ENCODE results near the gene FNDC3B. TPM values are rescaled to one million over a fixed set of nuclear protein-coding genes. Genes with fewer than 3 reads are reported as not detected.
"Not testable (repeated sequence)": the region's sequence is repeated elsewhere in the genome, so short reads cannot be mapped to it uniquely, and the experiment has no call there.

Gene FNDC3B
- 60.6 and 64.6 TPM in 2 replicates for total RNA-seq (2014; rRNA removed; shearing (Covaris generic))

GRCh38 chr3:172039436-172040077 is at the start of gene FNDC3B:
FNDC3B (plus strand) TSS chr3:172039578; CDS start chr3:172112480, 72,902 bp downstream.
- DNase-seq (ENCODE audit: low read depth): peak; percentile 97

GRCh38 chr3:171990239-171990638 is 49.1 kb upstream of the FNDC3B start:
- DNase-seq (ENCODE audit: low read depth): not testable (repeated sequence)

- DNase-seq (ENCODE audit: low read depth): no peak
These were observed 48.2 kb upstream of the FNDC3B start for GRCh38 chr3:171991166-171991565.

GRCh38 chr3:171994646-171995428 is 44.5 kb upstream of the FNDC3B start:
- peak; percentile 77 for DNase-seq (ENCODE audit: low read depth)

GRCh38 chr3:171995486-171995885 is 43.9 kb upstream of the FNDC3B start:
- DNase-seq (ENCODE audit: low read depth): no peak

GRCh38 chr3:171996178-171996817 is 43.1 kb upstream of the FNDC3B start:
- no peak for DNase-seq (ENCODE audit: low read depth)

- not testable (repeated sequence) for DNase-seq (ENCODE audit: low read depth)
These were observed 40.6 kb upstream of the FNDC3B start for GRCh38 chr3:171998731-171999130.

- not testable (repeated sequence) for DNase-seq (ENCODE audit: low read depth)
These were observed 37.8 kb upstream of the FNDC3B start for GRCh38 chr3:172001616-172002015.

GRCh38 chr3:172002512-172003078 is 36.8 kb upstream of the FNDC3B start:
- no peak for DNase-seq (ENCODE audit: low read depth)

GRCh38 chr3:172003146-172003545 is 36.2 kb upstream of the FNDC3B start:
- no peak for DNase-seq (ENCODE audit: low read depth)

- no peak for DNase-seq (ENCODE audit: low read depth)
These were observed 32.4 kb upstream of the FNDC3B start for GRCh38 chr3:172007065-172007370.

- no peak for DNase-seq (ENCODE audit: low read depth)
These were observed 29.6 kb upstream of the FNDC3B start for GRCh38 chr3:172009803-172010202.

- no peak for DNase-seq (ENCODE audit: low read depth)
These were observed 26.6 kb upstream of the FNDC3B start for GRCh38 chr3:172012775-172013174.

- DNase-seq (ENCODE audit: low read depth): no peak
These were observed 25.2 kb upstream of the FNDC3B start for GRCh38 chr3:172014145-172014544.

- DNase-seq (ENCODE audit: low read depth): no peak
These were observed 21.0 kb upstream of the FNDC3B start for GRCh38 chr3:172018364-172018763.

- DNase-seq (ENCODE audit: low read depth): no peak
These were observed 18.6 kb upstream of the FNDC3B start for GRCh38 chr3:172020763-172021162.

GRCh38 chr3:172021164-172021563 is 18.2 kb upstream of the FNDC3B start:
- no peak for DNase-seq (ENCODE audit: low read depth)

- DNase-seq (ENCODE audit: low read depth): no peak
These were observed 17.5 kb upstream of the FNDC3B start for GRCh38 chr3:172021859-172022258.

- DNase-seq (ENCODE audit: low read depth): no peak
These were observed 15.5 kb upstream of the FNDC3B start for GRCh38 chr3:172023915-172024314.

- no peak for DNase-seq (ENCODE audit: low read depth)
These were observed 14.7 kb upstream of the FNDC3B start for GRCh38 chr3:172024679-172025078.

GRCh38 chr3:172029425-172030098 is 9.8 kb upstream of the FNDC3B start:
- DNase-seq (ENCODE audit: low read depth): no peak

- DNase-seq (ENCODE audit: low read depth): no peak
These were observed 9.2 kb upstream of the FNDC3B start for GRCh38 chr3:172030181-172030580.

Measured in RPMI7951 (cell line).